SK-N-SH (cell line): ENCODE data around the gene TM7SF2. TPM values are rescaled to one million over a fixed set of nuclear protein-coding genes. Genes with fewer than 3 reads are reported as not detected.
A peak's percentile ranks its signal among the peaks of the same experiment; 100 is the strongest.

Source experiments
- CTCF ChIA-PET: fragments of 300-600, 350-600 bp; formaldehyde crosslinking; extraction: SDS; loops from one replicate; lab custom pipeline; 2021; lab: Yijun Ruan, JAX
- POLR2A ChIA-PET: fragments of 350-600 bp; sonication (Branson Sonifier 250); formaldehyde crosslinking; extraction: SDS; loops from one replicate; lab custom pipeline; 2020; ENCODE audit warnings: antibody characterized with exemption, inconsistent platforms; lab: Yijun Ruan, JAX
- DNase-seq: peaks from one replicate; pipeline ENCODE4 v3.0.0; 2012
- H2AFZ ChIP-seq: fragments of 200-600 bp; sonication (generic); 2 replicates; pipeline ENCODE4 v1.8.1; 2016; ENCODE audit warnings: antibody characterized with exemption, mild to moderate bottlenecking, low read depth
- H3F3A ChIP-seq: fragments of 200-600 bp; sonication (generic); replicated peaks from 2 replicates; pipeline ENCODE3; 2016; ENCODE audit warnings: antibody characterized with exemption, mild to moderate bottlenecking; ENCODE audit not compliant: insufficient read depth
- H3K27ac ChIP-seq, 2 experiments: fragments of 200-500 bp in 1 of 2; fragments of 200-600 bp in 1 of 2; sonication (Bioruptor generic) in 1 of 2; sonication (generic), shearing (Covaris generic) in 1 of 2; 2 replicates each; pipeline versions ENCODE4 v1.5.1 to v1.6.1; 2014 to 2016; ENCODE audit warnings: low read depth in 2 of 2, inconsistent platforms in 1 of 2, low read length in 1 of 2, mild to moderate bottlenecking in 1 of 2, mixed read lengths in 1 of 2
- H3K27me3 ChIP-seq: fragments of 200-600 bp; sonication (generic), shearing (Covaris generic); 2 replicates; pipeline ENCODE4 v1.6.1; 2016; ENCODE audit warnings: mixed run types; ENCODE audit not compliant: insufficient read depth
- H3K36me3 ChIP-seq, 2 experiments: fragments of 200-500 bp in 1 of 2; fragments of 200-600 bp in 1 of 2; sonication (Bioruptor generic) in 1 of 2; sonication (generic) in 1 of 2; replicated peaks in 1 of 2; 2 replicates each; pipeline versions ENCODE3 to v1.5.1; 2014 to 2016; ENCODE audit warnings: low read length in 1 of 2, mild to moderate bottlenecking in 1 of 2; ENCODE audit not compliant: insufficient read depth in 2 of 2, control insufficient read depth in 1 of 2
- H3K4me1 ChIP-seq, 2 experiments: fragments of 200-500 bp in 1 of 2; fragments of 200-600 bp in 1 of 2; sonication (Bioruptor generic) in 1 of 2; sonication (generic), shearing (Covaris generic) in 1 of 2; 2 replicates each; pipeline versions ENCODE4 v1.5.1 to v1.6.1; 2014 to 2016; ENCODE audit warnings: low read depth in 1 of 2, low read length in 1 of 2, mixed run types in 1 of 2; ENCODE audit not compliant: insufficient read depth in 2 of 2, control insufficient read depth in 1 of 2
- H3K4me2 ChIP-seq: fragments of 200-600 bp; sonication (generic), shearing (Covaris generic); 2 replicates; pipeline ENCODE4 v1.6.1; 2017; ENCODE audit warnings: mixed run types
- H3K4me3 ChIP-seq, 2 experiments: fragments of 200-500 bp in 1 of 2; fragments of 200-600 bp in 1 of 2; sonication (Bioruptor generic) in 1 of 2; sonication (generic), shearing (Covaris generic) in 1 of 2; 2 replicates each; pipeline versions ENCODE4 v1.5.1 to v1.8.1; 2014 to 2016; ENCODE audit warnings: low read depth in 2 of 2, inconsistent platforms in 1 of 2, low read length in 1 of 2, mild to moderate bottlenecking in 1 of 2, mixed read lengths in 1 of 2, moderate library complexity in 1 of 2
- H3K79me2 ChIP-seq: fragments of 200-600 bp; sonication (generic); 2 replicates; pipeline ENCODE4 v1.8.1; 2017; ENCODE audit warnings: mild to moderate bottlenecking; ENCODE audit not compliant: insufficient read depth
- H3K9ac ChIP-seq: fragments of 200-600 bp; sonication (generic); 2 replicates; pipeline ENCODE4 v1.6.1; 2017; ENCODE audit warnings: mixed run types
- H3K9me2 ChIP-seq: fragments of 200-600 bp; sonication (generic); 2 replicates; pipeline ENCODE4 v1.6.1; 2017; ENCODE audit warnings: mixed run types
- H3K9me3 ChIP-seq: fragments of 200-600 bp; sonication (generic); 2 replicates; pipeline ENCODE4 v1.6.1; 2017; ENCODE audit warnings: mixed run types, mild to moderate bottlenecking, moderate library complexity
- H4K20me1 ChIP-seq: fragments of 200-600 bp; sonication (generic); 2 replicates; pipeline ENCODE4 v1.6.1; 2017; ENCODE audit warnings: mild to moderate bottlenecking, mixed run types; ENCODE audit not compliant: insufficient read depth
- CTCF ChIP-seq: fragments of 200-600 bp; sonication (generic); IDR thresholded peaks from 2 replicates; pipeline ENCODE4 v1.6.1; 2017; ENCODE audit warnings: antibody characterized with exemption, mild to moderate bottlenecking, moderate library complexity
- GABPA ChIP-seq: IDR thresholded peaks from 2 replicates; pipeline ENCODE4 v1.4.0; 2012; ENCODE audit warnings: low read depth, mild to moderate bottlenecking
- MEF2A ChIP-seq: IDR thresholded peaks from 2 replicates; pipeline ENCODE4 v1.4.0; 2012; ENCODE audit warnings: low read depth, borderline replicate concordance
- NRF1 ChIP-seq: IDR thresholded peaks from 2 replicates; pipeline ENCODE4 v1.6.1; 2012; ENCODE audit warnings: low read depth, mild to moderate bottlenecking, low read length
- POLR2AphosphoS5 ChIP-seq: IDR thresholded peaks from 2 replicates; pipeline ENCODE4 v1.6.1; 2012; ENCODE audit warnings: low read depth, low read length
- RAD21 ChIP-seq: IDR thresholded peaks from 2 replicates; pipeline ENCODE4 v1.6.1; 2012; ENCODE audit warnings: mild to moderate bottlenecking, low read length
- TEAD4 ChIP-seq: IDR thresholded peaks from 2 replicates; pipeline ENCODE4 v1.4.0; 2012; ENCODE audit warnings: mild to moderate bottlenecking, borderline replicate concordance; ENCODE audit not compliant: insufficient read depth
- USF1 ChIP-seq: IDR thresholded peaks from 2 replicates; pipeline ENCODE4 v1.4.0; 2012; ENCODE audit warnings: low read depth, borderline replicate concordance
- YY1 ChIP-seq: IDR thresholded peaks from 2 replicates; pipeline ENCODE4 v1.4.0; 2012; ENCODE audit warnings: low read depth, mild to moderate bottlenecking
- ZBTB33 ChIP-seq: IDR thresholded peaks from 2 replicates; pipeline ENCODE4 v1.4.0; 2012; ENCODE audit warnings: low read depth, borderline replicate concordance
- WGBS: methylation state at CpG from one replicate; pipeline ENCODE4 v1.1.6; 2017; ENCODE audit warnings: low lambda C conversion rate; 5-methylcytosine and 5-hydroxymethylcytosine counted together
- polyA plus RNA-seq, 3 experiments: library from polyadenylated mRNA; depleted of rRNA; stranded (reverse); fragments of >200 nt; gene quantifications; 2 replicates each; pipeline ENCODE4 v1.2.3, GENCODE V29; 2012

The TM7SF2 gene
- polyA plus RNA-seq, 1 of the 3 experiments (the other 2 are of a cell fraction) = 87.8 TPM

DNA sequence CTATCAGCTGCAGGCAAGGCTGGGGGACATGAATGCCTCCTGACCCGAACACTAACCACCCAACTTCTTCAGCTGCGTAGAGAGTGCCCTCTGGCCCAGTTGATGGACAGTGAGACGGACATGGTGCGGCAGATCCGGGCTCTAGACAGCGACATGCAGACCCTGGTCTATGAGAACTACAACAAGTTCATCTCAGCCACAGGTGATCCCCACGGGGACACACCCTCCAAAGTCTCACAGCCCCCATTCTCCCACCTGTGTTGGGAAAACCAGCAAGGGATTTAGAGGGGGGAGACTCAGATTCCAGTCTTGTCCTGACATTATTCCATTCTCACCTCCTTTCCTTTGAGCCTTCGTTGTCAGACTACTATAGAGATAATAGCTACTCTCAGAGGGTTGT, 14.7 kb upstream of the TM7SF2 start (continued):
- TF ChIP-seq USF1 (no peak), RAD21 (no peak), TEAD4 (no peak), YY1 (no peak), NRF1 (no peak), POLR2AphosphoS5 (no peak), ZBTB33 (no peak)
- TF ChIP-seq, all 33 proteins: peak for 0

DNA sequence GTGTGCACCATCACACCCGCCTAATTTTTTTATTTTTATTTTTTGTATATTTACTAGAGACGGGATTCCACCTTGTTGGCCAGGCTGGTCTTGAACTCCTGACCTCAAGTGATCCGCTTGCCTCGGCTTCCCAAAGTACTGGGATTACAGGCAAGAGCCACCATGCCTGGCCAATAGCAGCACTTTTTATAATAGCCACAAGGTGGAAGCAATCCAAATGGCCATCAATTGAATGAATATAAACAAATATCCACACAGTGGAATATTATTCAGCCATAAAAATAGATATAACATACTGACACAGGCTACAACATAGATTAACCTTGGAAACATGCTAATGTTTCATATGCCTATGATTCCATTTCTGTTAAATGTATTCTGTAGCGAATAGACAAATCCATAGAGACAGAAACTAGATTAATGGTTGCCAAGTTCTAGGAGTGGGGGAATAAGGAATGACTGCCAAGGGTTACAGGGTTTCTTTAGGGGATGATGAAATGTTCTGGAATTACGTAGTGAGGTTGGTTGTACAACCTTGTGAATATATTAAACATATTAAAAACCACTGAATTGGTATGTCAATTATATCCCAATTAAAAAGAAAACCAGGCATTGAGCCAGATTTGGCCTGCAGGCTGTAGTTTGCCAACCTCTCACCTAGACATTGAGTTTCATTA, 10.9 kb upstream of the TM7SF2 start:
- Histone ChIP-seq H3F3A (no peaks in the 10 kb centered on the region), H4K20me1 (peaks cover 9% of the 10 kb centered on the region), H3K36me3 (peaks cover 0 to 8% of the 10 kb centered on the region in 2 experiments), H3K79me2 (peaks cover 73% of the 10 kb centered on the region), H3K27me3 (no peaks in the 10 kb centered on the region), H3K9me3 (no peaks in the 10 kb centered on the region), H3K4me2 (no peak overlapping the region), H3K4me1 (peaks cover 0 to 7% of the 10 kb centered on the region in 2 experiments; a peak in 1 of 4 replicates), H3K4me3 (no peak overlapping the region), H3K9me2 (no peaks in the 10 kb centered on the region), H3K27ac (no peak overlapping the region), H3K9ac (no peak overlapping the region), H2AFZ (no peak overlapping the region)
- TF ChIP-seq GABPA = no peak
- TF ChIP-seq CTCF = peak; percentile 35; the same call in 1 of the 2 replicates
- TF ChIP-seq MEF2A = no peak
- POLR2A ChIA-PET = interaction anchor here (3.4 kb wide), 1 partner anchor 10 kb away, joined by 27 read pairs; the partner anchor contains the start of gene TM7SF2
- CTCF ChIA-PET = interaction anchor here (1.1 to 12.6 kb wide), 2 partner anchors 8 to 11 kb away, joined by 5 to 150 read pairs; partner anchors contain the start of gene TM7SF2
- DNase-seq = no peak
- 92% methylated on average over 6 of the region's 6 CpGs for WGBS
